BJ (cell line): Measurements from ENCODE around the gene SLCO2B1. TPM values are rescaled to one million over a fixed set of nuclear protein-coding genes. Genes with fewer than 3 reads are reported as not detected.

Experiments used
- CTCF ChIA-PET: fragments of 350-600 bp; formaldehyde crosslinking; extraction: SDS; loops from one replicate; lab custom pipeline; 2021; ENCODE audit warnings: antibody characterized with exemption, inconsistent platforms; lab: Yijun Ruan, JAX
- POLR2A ChIA-PET: fragments of 300-600 bp; sonication (Branson Sonifier 250); formaldehyde crosslinking; extraction: SDS; loops from one replicate; lab custom pipeline; 2021; ENCODE audit warnings: antibody characterized with exemption; lab: Charles Lee
- DNase-seq: peaks from one replicate; pipeline ENCODE4 v3.0.0-alpha.2; 2011; ENCODE audit warnings: low read depth
- H3K27me3 ChIP-seq: 2 replicates; pipeline ENCODE4 v1.6.0; 2011; ENCODE audit warnings: low read length; ENCODE audit not compliant: control insufficient read depth, insufficient read depth
- H3K36me3 ChIP-seq: 2 replicates; pipeline ENCODE4 v1.5.1; 2011; ENCODE audit warnings: low read length; ENCODE audit not compliant: control insufficient read depth, insufficient read depth
- H3K4me3 ChIP-seq: 2 replicates; pipeline ENCODE4 v1.5.1; 2011; ENCODE audit warnings: low read depth, mild to moderate bottlenecking, control low read depth, low read length
- polyA plus RNA-seq: library from polyadenylated mRNA; depleted of rRNA; stranded (reverse); fragments of >200 nt; gene quantifications from 2 replicates; pipeline ENCODE4 v1.2.3, GENCODE V29; 2011
- TF ChIP-seq, protein P1 (sequence below): IDR thresholded peaks from 2 replicates; pipeline ENCODE4 v1.5.1; 2011; ENCODE audit warnings: low read depth, mild to moderate bottlenecking, control low read depth, inconsistent platforms, low read length, moderate library complexity; ENCODE audit not compliant: insufficient read depth

Gene SLCO2B1
- polyA plus RNA-seq, 1 experiment, result not detected

- no peak overlapping the region for H3K4me3 ChIP-seq
- POLR2A ChIA-PET, result no interaction called here
- CTCF ChIA-PET, result interaction anchor here (0.6 to 12.3 kb wide), 31 partner anchors 9 to 1030 kb away, joined by 3 to 309 read pairs (median 6); partner anchors contain the start of genes SLCO2B1 and TPBGL
- peaks cover 10% of the 10 kb centered on the region for H3K27me3 ChIP-seq
- TF ChIP-seq, protein P1, sequence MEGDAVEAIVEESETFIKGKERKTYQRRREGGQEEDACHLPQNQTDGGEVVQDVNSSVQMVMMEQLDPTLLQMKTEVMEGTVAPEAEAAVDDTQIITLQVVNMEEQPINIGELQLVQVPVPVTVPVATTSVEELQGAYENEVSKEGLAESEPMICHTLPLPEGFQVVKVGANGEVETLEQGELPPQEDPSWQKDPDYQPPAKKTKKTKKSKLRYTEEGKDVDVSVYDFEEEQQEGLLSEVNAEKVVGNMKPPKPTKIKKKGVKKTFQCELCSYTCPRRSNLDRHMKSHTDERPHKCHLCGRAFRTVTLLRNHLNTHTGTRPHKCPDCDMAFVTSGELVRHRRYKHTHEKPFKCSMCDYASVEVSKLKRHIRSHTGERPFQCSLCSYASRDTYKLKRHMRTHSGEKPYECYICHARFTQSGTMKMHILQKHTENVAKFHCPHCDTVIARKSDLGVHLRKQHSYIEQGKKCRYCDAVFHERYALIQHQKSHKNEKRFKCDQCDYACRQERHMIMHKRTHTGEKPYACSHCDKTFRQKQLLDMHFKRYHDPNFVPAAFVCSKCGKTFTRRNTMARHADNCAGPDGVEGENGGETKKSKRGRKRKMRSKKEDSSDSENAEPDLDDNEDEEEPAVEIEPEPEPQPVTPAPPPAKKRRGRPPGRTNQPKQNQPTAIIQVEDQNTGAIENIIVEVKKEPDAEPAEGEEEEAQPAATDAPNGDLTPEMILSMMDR, result no peak
- no peak for DNase-seq
- H3K36me3 ChIP-seq, result no peaks in the 10 kb centered on the region
These were observed 54.7 kb downstream of the SLCO2B1 start for GRCh38 chr11:75205564-75206020.

GRCh38 chr11:75208446-75208845 is 57.5 kb downstream of the SLCO2B1 start:
- POLR2A ChIA-PET, result no interaction called here

DNA sequence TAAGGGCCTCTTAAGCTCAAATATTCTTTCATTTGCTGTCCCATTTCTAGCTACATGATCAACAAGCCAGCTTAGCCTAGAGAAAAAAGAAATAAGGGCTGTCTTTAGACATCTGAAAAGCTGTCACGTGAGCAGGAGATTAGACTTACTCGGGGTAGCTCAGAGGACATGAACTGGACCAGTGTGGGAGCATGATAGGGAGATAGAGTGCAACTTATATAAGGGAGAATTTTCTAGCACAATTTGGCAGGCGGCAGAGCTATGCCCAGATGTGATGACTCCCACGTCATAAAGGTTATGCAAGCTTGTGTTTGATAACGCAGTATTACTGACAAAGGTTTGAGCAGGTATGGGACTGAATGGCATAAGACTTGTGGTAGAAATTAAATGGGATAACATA is 61.5 kb downstream of the SLCO2B1 start:
- Histone ChIP-seq H3K27me3 (peaks cover 7% of the 10 kb centered on the region), H3K36me3 (no peaks in the 10 kb centered on the region), H3K4me3 (no peak overlapping the region)
- ChIA-PET CTCF (interaction anchor here (0.8 to 3.3 kb wide), 5 partner anchors 10 to 1894 kb away, joined by 3 to 13 read pairs (median 4); no protein-coding TSS in a partner anchor), POLR2A (no interaction called here)
- TF ChIP-seq, protein P1, result no peak
- DNase-seq, result no peak

More at GRCh38 chr11:75208446-75208845, 57.5 kb downstream of the SLCO2B1 start:
- CTCF ChIA-PET, result interaction anchor here (2.0 to 12.3 kb wide), 4 partner anchors 33 to 278 kb away, joined by 7 to 309 read pairs (median 58); no protein-coding TSS in a partner anchor
- Histone ChIP-seq H3K27me3 (peaks cover 10% of the 10 kb centered on the region), H3K4me3 (no peak overlapping the region), H3K36me3 (no peaks in the 10 kb centered on the region)
- no peak for DNase-seq
- TF ChIP-seq, protein P1, result no peak

GRCh38 chr11:75214411-75214821 is 63.5 kb downstream of the SLCO2B1 start:
- H3K27me3 ChIP-seq, result peaks cover 3% of the 10 kb centered on the region
- TF ChIP-seq, protein P1, result peak; percentile 51
- CTCF ChIA-PET, result interaction anchor here (0.8 to 3.2 kb wide), 11 partner anchors 9 to 183 kb away, joined by 3 to 19 read pairs (median 4); no protein-coding TSS in a partner anchor
- DNase-seq, result no peak
- POLR2A ChIA-PET, result no interaction called here
- no peaks in the 10 kb centered on the region for H3K36me3 ChIP-seq
- no peak overlapping the region for H3K4me3 ChIP-seq

- Histone ChIP-seq H3K4me3 (no peak overlapping the region), H3K36me3 (no peaks in the 10 kb centered on the region), H3K27me3 (no peaks in the 10 kb centered on the region; the same call in 1 of the 2 replicates)
- ChIA-PET CTCF (interaction anchor here (0.8 to 3.2 kb wide), 11 partner anchors 10 to 184 kb away, joined by 3 to 19 read pairs (median 4); no protein-coding TSS in a partner anchor), POLR2A (no interaction called here)
- TF ChIP-seq, protein P1, result no peak
- DNase-seq, result no peak
These were observed 63.9 kb downstream of the SLCO2B1 start for GRCh38 chr11:75214843-75215242.
